Body of pancreas (tissue), 4 donors: ENCODE results near the gene RDH12.

Experiments used
- CTCF ChIP-seq, 7 experiments: fragments of 450-650 bp in 4 of 7; fragments of 200-600 bp in 3 of 7; sonication (generic) in 3 of 7; IDR thresholded peaks; one replicate each; pipeline ENCODE4 v1.5.1; 2016 to 2019; ENCODE audit warnings: antibody characterized with exemption in 7 of 7
- POLR2A ChIP-seq, 3 donors: fragments of 450-650 bp; IDR thresholded peaks; one replicate each; pipeline ENCODE4 v1.6.1; 2016; ENCODE audit warnings: antibody characterized with exemption in 3 of 3, mild to moderate bottlenecking in 2 of 3

- no peak for TF ChIP-seq CTCF (IDR thresholded peaks at IDR 0.05)
- no peak for TF ChIP-seq POLR2A (IDR thresholded peaks at IDR 0.05)
Observed at GRCh38 chr14:67653651-67654280, 47.9 kb upstream of the RDH12 start.
